ENCODE data around the gene PEX6.
A peak's percentile ranks its signal among the peaks of the same experiment; 100 is the strongest.

The PEX6 gene

DNA sequence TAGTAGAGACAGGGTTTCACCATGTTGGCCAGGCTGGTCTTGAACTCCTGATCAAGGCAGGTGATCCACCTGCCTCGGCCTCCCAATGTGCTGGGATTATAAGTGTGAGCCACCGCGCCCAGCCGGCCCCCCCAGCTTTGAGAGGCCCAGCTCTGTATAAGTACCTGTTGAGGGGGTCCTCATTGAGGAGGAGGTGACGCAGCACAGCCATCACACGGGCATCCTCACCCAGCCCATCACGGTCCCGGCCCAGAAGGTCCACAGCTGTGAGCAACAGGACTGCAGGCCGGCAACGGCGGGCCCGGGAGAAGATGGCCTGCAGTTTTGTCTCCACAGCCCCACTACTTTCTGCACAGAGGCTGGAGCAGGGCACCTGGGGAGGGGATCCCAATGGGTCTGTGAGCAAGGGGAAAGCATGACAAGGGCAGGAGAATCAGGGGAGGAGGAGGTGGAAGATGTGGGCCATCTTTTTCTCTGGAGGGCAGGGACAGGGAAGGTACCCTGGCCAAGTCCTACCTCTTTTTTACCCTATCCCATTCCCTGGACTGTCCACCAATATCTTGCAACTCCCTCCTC, 10.8 kb downstream of the PEX6 start:
- H3K27me3 ChIP-seq (ENCODE audit: control insufficient read depth in 1 of 2, insufficient read depth in 2 of 2, low read length in 2 of 2), result no peaks in the 10 kb centered on the region
- no peaks in the 10 kb centered on the region for H3K9me3 ChIP-seq (ENCODE audit: control insufficient read depth in 1 of 2, low read length in 2 of 2)
- no peak overlapping the region for H3K4me3 ChIP-seq (ENCODE audit: low read depth in 1 of 2, low read length in 2 of 2)
- H3K9ac ChIP-seq (ENCODE audit: low read depth in 1 of 2, low read length in 2 of 2), result no peak overlapping the region
- H3K4me1 ChIP-seq (ENCODE audit: control insufficient read depth in 1 of 2, insufficient read depth in 2 of 2, low read length in 2 of 2), result no peaks in the 10 kb centered on the region
- H3K27ac ChIP-seq (ENCODE audit: low read depth, low read length), result no peak overlapping the region
- peaks cover 18 to 53% of the 10 kb centered on the region in 2 donors for H3K36me3 ChIP-seq (ENCODE audit: control insufficient read depth in 1 of 2, insufficient read depth in 2 of 2, low read length in 2 of 2)

DNA sequence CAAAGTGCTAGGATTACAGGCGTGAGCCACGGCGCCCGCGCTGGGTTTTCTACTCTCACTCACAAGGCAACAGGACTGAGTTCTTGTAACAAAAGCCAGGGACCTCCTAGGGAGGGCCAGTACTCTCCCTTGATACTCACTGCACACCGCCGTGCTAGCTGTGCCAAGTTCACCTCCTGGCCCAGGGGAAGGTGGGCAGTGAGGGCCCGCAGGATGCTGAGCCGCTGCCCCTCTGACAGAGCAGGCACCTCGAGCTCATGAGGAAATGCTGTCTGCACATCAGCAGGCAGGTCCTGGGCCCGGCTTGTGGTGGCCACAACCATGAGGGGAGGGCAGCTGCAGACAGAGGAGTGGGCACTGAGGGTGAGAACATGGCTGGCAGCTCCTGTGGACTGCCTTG, 11.8 kb downstream of the PEX6 start:
- Histone ChIP-seq H3K9ac (ENCODE audit: low read depth in 1 of 2, low read length in 2 of 2) (no peak overlapping the region), H3K9me3 (ENCODE audit: control insufficient read depth in 1 of 2, low read length in 2 of 2) (no peaks in the 10 kb centered on the region)

DNA sequence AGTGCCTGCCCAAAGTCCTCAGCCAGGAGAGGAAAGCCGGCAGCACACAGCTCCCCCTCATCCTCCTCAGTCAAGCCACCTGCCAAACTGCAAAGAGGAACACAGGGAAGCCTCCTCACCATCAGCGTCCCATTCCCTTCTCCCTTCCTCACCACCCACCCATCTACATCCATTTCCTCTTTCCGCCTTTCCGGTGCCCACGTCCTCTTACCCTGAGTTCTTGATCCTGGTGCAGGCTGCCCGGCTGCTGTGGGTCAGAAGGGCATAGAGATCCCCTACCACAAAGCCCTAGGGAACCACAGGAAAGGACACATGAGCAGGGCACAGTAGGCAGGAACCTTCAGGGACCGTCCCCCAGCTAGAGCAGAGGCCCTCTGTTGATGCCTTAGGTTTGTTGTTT, 12.4 kb downstream of the PEX6 start:
- no peaks in the 10 kb centered on the region for H3K27me3 ChIP-seq (ENCODE audit: control insufficient read depth in 1 of 2, insufficient read depth in 2 of 2, low read length in 2 of 2)
- no peaks in the 10 kb centered on the region for H3K9me3 ChIP-seq (ENCODE audit: control insufficient read depth in 1 of 2, low read length in 2 of 2)
- peaks cover 22 to 61% of the 10 kb centered on the region in 2 donors for H3K36me3 ChIP-seq (ENCODE audit: control insufficient read depth in 1 of 2, insufficient read depth in 2 of 2, low read length in 2 of 2)

More for the DNA sequence above, 11.8 kb downstream of the PEX6 start:
- Histone ChIP-seq H3K4me1 (ENCODE audit: control insufficient read depth in 1 of 2, insufficient read depth in 2 of 2, low read length in 2 of 2) (no peaks in the 10 kb centered on the region), H3K27me3 (ENCODE audit: control insufficient read depth in 1 of 2, insufficient read depth in 2 of 2, low read length in 2 of 2) (no peaks in the 10 kb centered on the region), H3K4me3 (ENCODE audit: low read depth in 1 of 2, low read length in 2 of 2) (no peak overlapping the region), H3K27ac (ENCODE audit: low read depth, low read length) (no peak overlapping the region), H3K36me3 (ENCODE audit: control insufficient read depth in 1 of 2, insufficient read depth in 2 of 2, low read length in 2 of 2) (peaks cover 22 to 56% of the 10 kb centered on the region in 2 donors)

DNA sequence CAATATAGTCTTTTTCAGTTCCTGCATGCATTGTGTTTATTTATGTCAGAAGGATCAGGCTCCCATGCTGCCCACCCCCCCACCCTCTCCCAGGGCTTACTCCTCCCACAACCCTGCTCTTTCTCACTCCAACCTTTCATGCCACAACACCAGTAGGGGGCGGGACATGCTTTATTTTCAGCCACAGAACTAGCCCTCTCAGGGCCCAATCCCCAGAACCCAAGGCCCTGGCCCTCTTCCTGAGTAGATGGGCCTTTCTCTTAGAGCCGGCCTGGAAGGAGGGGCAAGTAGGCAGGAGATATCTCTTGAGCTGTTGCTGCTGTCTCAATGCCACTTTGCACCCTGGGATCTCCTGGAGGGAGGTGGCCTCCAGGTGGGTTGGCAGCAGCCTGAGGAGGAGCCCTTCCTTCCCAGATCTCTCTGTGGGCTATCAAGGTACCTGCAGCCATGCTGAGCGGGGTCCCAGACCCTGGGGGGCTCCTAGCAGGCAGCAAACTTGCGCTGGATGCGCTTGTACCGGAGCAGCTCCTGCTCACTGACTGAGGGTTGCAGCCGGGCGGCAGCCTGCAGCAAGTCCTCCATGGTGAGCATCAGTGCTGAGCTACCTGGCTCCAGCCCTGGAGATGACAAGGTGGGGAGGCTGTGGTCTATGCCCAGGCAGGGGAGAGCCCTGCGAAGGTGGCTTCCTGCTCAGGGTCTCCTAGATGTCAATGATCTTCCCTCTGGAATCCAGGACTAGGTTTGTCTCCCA, 15.0 kb downstream of the PEX6 start:
- H3K27me3 ChIP-seq (ENCODE audit: control insufficient read depth in 1 of 2, insufficient read depth in 2 of 2, low read length in 2 of 2), result no peaks in the 10 kb centered on the region
- H3K36me3 ChIP-seq (ENCODE audit: control insufficient read depth in 1 of 2, insufficient read depth in 2 of 2, low read length in 2 of 2), result peaks cover 22 to 50% of the 10 kb centered on the region in 2 donors
- no peak overlapping the region for H3K4me3 ChIP-seq (ENCODE audit: low read depth in 1 of 2, low read length in 2 of 2)
- H3K9ac ChIP-seq (ENCODE audit: low read depth in 1 of 2, low read length in 2 of 2), result no peak overlapping the region
- H3K27ac ChIP-seq (ENCODE audit: low read depth, low read length), result no peak overlapping the region
- no peaks in the 10 kb centered on the region for H3K9me3 ChIP-seq (ENCODE audit: control insufficient read depth in 1 of 2, low read length in 2 of 2)
- H3K4me1 ChIP-seq (ENCODE audit: control insufficient read depth in 1 of 2, insufficient read depth in 2 of 2, low read length in 2 of 2), result peaks cover 6 to 19% of the 10 kb centered on the region in 2 donors

More for the DNA sequence above, 12.4 kb downstream of the PEX6 start:
- H3K9ac ChIP-seq (ENCODE audit: low read depth in 1 of 2, low read length in 2 of 2), result no peak overlapping the region
- H3K27ac ChIP-seq (ENCODE audit: low read depth, low read length), result no peak overlapping the region
- H3K4me3 ChIP-seq (ENCODE audit: low read depth in 1 of 2, low read length in 2 of 2), result no peak overlapping the region
- no peaks in the 10 kb centered on the region for H3K4me1 ChIP-seq (ENCODE audit: control insufficient read depth in 1 of 2, insufficient read depth in 2 of 2, low read length in 2 of 2)

DNA sequence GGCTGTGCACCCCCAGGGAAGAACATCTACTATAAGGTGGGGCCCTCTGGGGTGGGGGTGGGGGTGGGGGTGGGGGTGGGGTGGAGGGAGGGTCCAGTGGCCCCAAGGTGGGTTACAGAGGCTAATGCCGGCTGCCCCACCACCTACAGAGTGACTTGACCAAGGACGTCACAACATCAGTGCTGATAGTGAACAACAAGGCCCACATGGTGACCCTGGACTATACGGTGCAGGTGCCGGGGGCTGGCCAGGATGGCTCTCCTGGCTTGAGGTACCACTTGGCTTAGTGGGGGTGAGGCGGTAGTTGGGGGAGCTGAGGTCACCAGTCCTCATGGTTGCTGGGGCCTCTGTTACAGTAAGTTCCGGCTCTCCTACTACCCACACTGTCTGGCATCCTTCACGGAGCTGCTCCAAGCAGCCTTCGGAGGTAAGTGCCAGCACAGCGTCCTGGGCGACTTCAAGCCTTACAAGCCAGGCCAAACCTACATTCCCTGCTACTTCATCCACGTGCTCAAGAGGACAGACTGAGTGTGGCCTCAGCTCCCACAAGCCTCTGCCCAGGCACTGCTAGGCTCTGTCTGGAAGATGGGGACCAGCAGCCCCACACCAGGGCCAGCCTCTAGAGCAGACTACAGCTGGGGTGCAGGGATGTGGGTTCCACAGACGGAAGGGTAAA, 15.7 kb downstream of the PEX6 start:
- no peak overlapping the region for H3K27ac ChIP-seq (ENCODE audit: low read depth, low read length)
- H3K4me1 ChIP-seq (ENCODE audit: control insufficient read depth in 1 of 2, insufficient read depth in 2 of 2, low read length in 2 of 2), result peaks cover 6 to 19% of the 10 kb centered on the region in 2 donors
- H3K4me3 ChIP-seq (ENCODE audit: low read depth in 1 of 2, low read length in 2 of 2), result no peak overlapping the region
- H3K36me3 ChIP-seq (ENCODE audit: control insufficient read depth in 1 of 2, insufficient read depth in 2 of 2, low read length in 2 of 2), result peaks cover 22 to 43% of the 10 kb centered on the region in 2 donors
- H3K27me3 ChIP-seq (ENCODE audit: control insufficient read depth in 1 of 2, insufficient read depth in 2 of 2, low read length in 2 of 2), result no peaks in the 10 kb centered on the region
- H3K9me3 ChIP-seq (ENCODE audit: control insufficient read depth in 1 of 2, low read length in 2 of 2), result no peaks in the 10 kb centered on the region
- no peak overlapping the region for H3K9ac ChIP-seq (ENCODE audit: low read depth in 1 of 2, low read length in 2 of 2)

DNA sequence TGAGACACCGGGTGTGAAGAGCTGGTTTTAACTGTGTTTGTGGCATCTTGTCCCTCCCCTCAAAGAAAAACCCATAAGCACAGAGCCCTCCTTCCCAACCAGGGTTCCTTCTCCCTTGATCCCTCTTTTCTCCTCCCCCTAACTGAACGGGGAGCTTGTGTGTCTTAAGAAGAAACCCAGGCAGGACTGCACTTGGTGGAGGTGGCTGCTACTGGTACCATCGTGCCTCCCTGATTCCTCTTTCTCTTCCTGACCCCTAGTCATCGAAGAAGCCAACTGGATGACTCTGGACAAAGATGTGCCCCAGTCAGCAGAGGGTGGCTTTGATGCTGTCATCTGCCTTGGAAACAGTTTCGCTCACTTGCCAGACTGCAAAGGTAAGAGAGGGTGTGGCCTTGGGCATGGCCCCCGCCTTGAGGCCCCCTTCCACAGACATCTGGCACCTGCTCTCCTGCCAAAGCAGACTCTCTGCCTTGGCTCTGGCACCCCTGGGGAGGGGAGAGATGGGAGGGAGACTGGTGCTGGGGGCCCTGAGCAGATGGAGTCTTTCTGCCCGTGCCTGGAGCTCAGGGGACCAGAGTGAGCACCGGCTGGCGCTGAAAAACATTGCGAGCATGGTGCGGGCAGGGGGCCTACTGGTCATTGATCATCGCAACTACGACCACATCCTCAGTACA, 16.3 kb downstream of the PEX6 start:
- Histone ChIP-seq H3K4me3 (ENCODE audit: low read depth in 1 of 2, low read length in 2 of 2) (no peak overlapping the region), H3K9ac (ENCODE audit: low read depth in 1 of 2, low read length in 2 of 2) (no peak overlapping the region)

DNA sequence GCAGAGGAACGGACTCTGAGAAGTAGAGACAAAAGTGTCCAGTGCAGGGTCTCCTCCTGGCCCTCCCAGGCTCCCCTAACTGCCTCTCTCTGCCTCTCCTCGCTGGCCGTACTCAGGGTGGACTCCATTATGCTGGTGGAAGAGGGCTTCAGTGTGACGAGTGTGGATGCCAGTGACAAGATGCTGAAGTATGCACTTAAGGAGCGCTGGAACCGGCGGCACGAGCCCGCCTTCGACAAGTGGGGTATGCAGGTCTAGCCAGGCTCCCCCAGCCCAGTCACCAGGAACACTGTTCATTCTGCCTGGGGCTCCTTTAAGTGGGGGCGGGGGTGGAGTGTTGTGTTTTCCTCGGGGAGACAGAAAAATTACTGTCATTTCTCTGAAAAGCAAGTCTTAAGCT, 16.9 kb downstream of the PEX6 start:
- Histone ChIP-seq H3K27me3 (ENCODE audit: control insufficient read depth in 1 of 2, insufficient read depth in 2 of 2, low read length in 2 of 2) (no peaks in the 10 kb centered on the region), H3K9ac (ENCODE audit: low read depth in 1 of 2, low read length in 2 of 2) (no peak overlapping the region), H3K36me3 (ENCODE audit: control insufficient read depth in 1 of 2, insufficient read depth in 2 of 2, low read length in 2 of 2) (peaks cover 18 to 33% of the 10 kb centered on the region in 2 donors), H3K9me3 (ENCODE audit: control insufficient read depth in 1 of 2, low read length in 2 of 2) (no peaks in the 10 kb centered on the region), H3K27ac (ENCODE audit: low read depth, low read length) (no peak overlapping the region), H3K4me3 (ENCODE audit: low read depth in 1 of 2, low read length in 2 of 2) (no peak overlapping the region), H3K4me1 (ENCODE audit: control insufficient read depth in 1 of 2, insufficient read depth in 2 of 2, low read length in 2 of 2) (peaks cover 6 to 19% of the 10 kb centered on the region in 2 donors)

More for the DNA sequence above, 16.3 kb downstream of the PEX6 start:
- Histone ChIP-seq H3K9me3 (ENCODE audit: control insufficient read depth in 1 of 2, low read length in 2 of 2) (no peaks in the 10 kb centered on the region), H3K4me1 (ENCODE audit: control insufficient read depth in 1 of 2, insufficient read depth in 2 of 2, low read length in 2 of 2) (peaks cover 6 to 19% of the 10 kb centered on the region in 2 donors), H3K27me3 (ENCODE audit: control insufficient read depth in 1 of 2, insufficient read depth in 2 of 2, low read length in 2 of 2) (no peaks in the 10 kb centered on the region), H3K27ac (ENCODE audit: low read depth, low read length) (no peak overlapping the region), H3K36me3 (ENCODE audit: control insufficient read depth in 1 of 2, insufficient read depth in 2 of 2, low read length in 2 of 2) (peaks cover 22 to 38% of the 10 kb centered on the region in 2 donors)

DNA sequence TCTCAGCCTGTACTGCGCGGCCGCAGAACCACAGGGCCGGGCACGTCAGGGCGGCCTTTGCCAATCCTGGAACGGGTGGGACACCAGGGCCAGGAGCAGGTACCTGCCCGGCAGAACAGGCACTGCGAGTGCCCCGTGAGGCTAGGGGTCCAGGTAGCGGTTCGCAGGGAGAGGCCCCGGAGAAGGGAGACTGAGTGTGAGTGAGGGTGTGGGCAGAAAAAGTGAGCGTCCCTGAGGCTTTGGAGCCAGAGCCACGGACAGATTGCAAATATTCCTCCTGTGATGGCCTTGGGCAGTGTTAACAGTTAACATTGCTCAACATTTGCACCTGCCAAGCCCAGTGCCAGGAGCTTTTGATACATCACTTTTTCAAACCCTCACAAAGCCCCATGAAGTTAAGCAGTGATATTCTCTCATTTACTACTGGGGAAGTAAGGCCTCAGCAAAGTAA, 17.9 kb downstream of the PEX6 start:
- Histone ChIP-seq H3K9ac (ENCODE audit: low read depth in 1 of 2, low read length in 2 of 2) (peak overlapping the region in 1 of 2 donors; percentile 32), H3K36me3 (ENCODE audit: control insufficient read depth in 1 of 2, insufficient read depth in 2 of 2, low read length in 2 of 2) (peaks cover 14 to 25% of the 10 kb centered on the region in 2 donors), H3K27ac (ENCODE audit: low read depth, low read length) (no peak overlapping the region), H3K4me1 (ENCODE audit: control insufficient read depth in 1 of 2, insufficient read depth in 2 of 2, low read length in 2 of 2) (peaks cover 6 to 19% of the 10 kb centered on the region in 2 donors), H3K9me3 (ENCODE audit: control insufficient read depth in 1 of 2, low read length in 2 of 2) (no peaks in the 10 kb centered on the region), H3K27me3 (ENCODE audit: control insufficient read depth in 1 of 2, insufficient read depth in 2 of 2, low read length in 2 of 2) (no peaks in the 10 kb centered on the region), H3K4me3 (ENCODE audit: low read depth in 1 of 2, low read length in 2 of 2) (peak overlapping the region; percentile 74 to 78)

DNA sequence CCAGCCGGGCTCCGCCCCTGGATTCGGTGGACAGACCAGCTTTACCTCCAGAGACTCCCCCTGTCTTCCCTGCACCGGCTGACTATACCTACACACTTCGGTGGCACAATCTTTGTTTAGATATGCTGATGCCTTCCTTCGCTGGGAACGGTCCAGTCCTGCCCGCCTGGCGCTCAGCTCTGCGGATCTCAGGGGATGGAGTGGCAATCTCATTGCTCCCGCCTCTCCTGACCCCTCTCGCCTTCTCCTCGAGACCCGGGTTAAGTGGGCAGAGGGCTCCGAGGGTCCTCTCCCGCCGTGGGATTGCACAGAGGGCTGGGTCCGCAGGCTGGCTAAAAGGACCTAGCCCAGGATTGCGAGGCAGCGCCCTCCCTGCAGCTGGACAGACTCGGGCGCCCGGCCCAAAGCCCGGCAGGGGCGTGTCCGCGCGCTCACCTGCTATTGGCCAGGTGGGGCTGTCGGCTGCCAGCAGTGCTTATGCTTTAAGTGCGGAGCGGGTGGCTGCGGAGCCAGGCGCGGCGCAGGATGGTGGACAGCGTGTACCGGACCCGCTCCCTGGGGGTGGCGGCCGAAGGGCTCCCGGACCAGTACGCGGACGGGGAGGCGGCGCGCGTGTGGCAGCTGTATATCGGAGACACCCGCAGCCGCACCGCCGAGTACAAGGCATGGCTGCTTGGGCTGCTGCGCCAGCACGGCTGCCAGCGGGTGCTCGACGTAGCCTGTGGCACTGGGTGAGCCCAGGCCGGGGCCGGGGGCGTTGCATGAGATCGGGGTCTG, 18.6 kb downstream of the PEX6 start, which contains the start of gene GNMT:
TSS of gene GNMT (plus strand) at position 512 of the 777 bp plus-strand sequence. CDS start at position 526, 14 bp downstream.
- H3K4me1 ChIP-seq (ENCODE audit: control insufficient read depth in 1 of 2, insufficient read depth in 2 of 2, low read length in 2 of 2), result peaks cover 6 to 19% of the 10 kb centered on the region in 2 donors
- no peaks in the 10 kb centered on the region for H3K9me3 ChIP-seq (ENCODE audit: control insufficient read depth in 1 of 2, low read length in 2 of 2)
- H3K4me3 ChIP-seq (ENCODE audit: low read depth in 1 of 2, low read length in 2 of 2), result peak within 1 kb of the TSS; percentile 74 to 78
- no peak within 1 kb of the TSS for H3K27ac ChIP-seq (ENCODE audit: low read depth, low read length)
- H3K9ac ChIP-seq (ENCODE audit: low read depth in 1 of 2, low read length in 2 of 2), result peak within 1 kb of the TSS; percentile 33 to 54
- no peaks in the 10 kb centered on the region for H3K27me3 ChIP-seq (ENCODE audit: control insufficient read depth in 1 of 2, insufficient read depth in 2 of 2, low read length in 2 of 2)
- H3K36me3 ChIP-seq (ENCODE audit: control insufficient read depth in 1 of 2, insufficient read depth in 2 of 2, low read length in 2 of 2), result peaks cover 14 to 24% of the 10 kb centered on the region in 2 donors

All from duodenal mucosa (tissue), 2 donors.